HG03354 (cell line): ENCODE results near the gene RAE1.

Source experiments
- ATAC-seq: cut with Tn5 transposase; IDR thresholded peaks from one replicate; pipeline ENCODE4 v1.9.1; 2021; ENCODE audit warnings: mild to moderate bottlenecking; ENCODE audit not compliant: unreplicated experiment, poor library complexity, severe bottlenecking

RAE1 gene, protein sequence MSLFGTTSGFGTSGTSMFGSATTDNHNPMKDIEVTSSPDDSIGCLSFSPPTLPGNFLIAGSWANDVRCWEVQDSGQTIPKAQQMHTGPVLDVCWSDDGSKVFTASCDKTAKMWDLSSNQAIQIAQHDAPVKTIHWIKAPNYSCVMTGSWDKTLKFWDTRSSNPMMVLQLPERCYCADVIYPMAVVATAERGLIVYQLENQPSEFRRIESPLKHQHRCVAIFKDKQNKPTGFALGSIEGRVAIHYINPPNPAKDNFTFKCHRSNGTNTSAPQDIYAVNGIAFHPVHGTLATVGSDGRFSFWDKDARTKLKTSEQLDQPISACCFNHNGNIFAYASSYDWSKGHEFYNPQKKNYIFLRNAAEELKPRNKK

DNA sequence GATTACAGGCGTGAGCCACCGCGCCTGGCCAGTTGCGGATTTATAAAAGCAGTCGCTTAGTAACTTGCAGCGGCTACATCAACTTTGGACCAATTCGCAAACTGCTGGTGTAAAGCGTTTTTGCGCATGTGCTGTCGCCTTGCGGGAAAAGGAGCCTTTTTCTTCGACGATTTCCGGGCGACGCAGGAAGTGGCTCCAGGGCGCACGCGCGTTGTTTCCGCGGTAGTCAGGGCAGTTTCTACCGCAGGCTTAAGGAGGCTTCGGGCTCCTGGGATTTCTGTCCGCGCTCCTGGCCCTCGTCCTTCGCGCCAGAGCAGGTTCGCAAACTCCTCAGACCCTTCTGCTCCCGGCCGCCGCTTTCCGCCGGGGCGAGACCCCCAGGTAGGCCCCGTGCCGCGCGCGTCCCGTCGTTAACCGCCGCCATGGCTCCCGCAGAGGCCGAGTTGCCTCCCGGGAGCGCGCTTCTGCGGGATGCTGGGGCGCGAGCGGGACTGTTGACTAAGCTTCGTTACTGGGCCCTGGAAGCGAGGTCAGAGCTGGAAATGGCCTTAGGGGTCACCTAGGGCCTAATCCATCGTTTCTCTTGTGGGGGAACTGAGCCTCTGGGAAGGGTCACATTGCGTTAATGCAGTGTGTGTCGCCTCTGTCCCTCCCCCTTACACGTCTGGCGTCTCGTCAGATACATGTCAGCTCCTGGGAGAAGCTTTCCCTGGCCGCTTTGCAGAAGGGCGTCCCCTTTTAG is at the start of gene RAE1:
TSS of gene RAE1 (plus strand) at position 214 of the 742 bp plus-strand sequence. CDS start 2,784 bp downstream, outside the sequence.
- peak; percentile 85 for ATAC-seq

DNA sequence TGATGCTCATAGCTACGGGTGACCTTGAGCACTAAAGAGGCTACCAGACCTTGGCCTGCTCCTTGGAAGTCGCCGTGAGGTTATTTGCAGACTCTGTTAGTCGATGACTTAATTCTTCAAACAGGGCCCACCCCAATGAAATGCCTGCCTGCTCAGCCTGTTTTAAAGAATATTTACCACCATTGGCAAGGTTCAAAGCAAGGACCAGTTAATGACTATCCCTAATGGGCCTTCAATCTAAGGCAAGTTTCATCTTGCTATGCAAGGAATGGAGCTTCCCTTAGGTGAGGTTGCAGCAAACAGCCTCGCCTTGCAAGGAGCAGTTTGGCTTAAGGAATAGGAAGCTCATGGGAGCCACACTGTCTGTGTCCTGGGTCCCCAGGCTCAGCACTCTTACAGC is 44.3 kb upstream of the RAE1 start:
- no peak for ATAC-seq

DNA sequence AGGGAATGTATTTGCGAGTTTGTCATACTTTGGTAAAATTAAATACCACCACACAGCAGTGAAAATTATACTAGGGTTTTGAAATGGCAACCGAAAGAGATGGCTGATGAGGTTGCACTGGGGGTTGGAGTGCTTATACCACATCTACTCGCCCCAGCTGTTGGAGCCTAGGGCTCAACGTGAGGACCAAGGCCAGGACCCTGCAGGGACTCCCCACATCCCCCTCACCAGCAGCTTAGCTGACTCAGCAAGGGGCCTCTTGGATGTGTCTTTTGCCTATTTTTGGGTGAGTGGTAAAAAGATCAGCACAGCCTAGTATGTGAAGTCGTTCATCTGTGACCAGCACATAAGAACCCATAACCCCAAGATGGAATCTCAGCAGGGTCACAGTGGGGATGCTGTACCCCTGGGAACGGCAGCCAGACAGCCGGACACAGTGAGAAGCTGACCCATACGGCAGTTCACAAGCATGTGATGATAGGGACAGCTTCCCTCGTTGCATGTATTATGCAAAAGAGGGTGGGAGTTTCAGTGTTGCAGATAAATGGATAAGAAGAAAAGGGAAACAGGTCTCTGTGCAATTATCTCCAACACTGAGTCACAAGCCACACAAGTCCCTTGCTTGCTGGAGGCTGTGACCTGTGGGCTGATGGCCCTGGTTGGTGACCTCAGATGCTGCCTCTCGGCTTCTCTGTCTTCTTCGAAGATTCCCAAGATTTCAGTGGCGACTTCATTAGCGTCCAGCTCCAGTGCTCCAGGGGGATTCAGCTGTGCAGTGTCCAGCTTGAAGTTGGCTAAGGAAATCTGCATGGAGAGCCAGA is 42.4 kb upstream of the RAE1 start:
- no peak for ATAC-seq

DNA sequence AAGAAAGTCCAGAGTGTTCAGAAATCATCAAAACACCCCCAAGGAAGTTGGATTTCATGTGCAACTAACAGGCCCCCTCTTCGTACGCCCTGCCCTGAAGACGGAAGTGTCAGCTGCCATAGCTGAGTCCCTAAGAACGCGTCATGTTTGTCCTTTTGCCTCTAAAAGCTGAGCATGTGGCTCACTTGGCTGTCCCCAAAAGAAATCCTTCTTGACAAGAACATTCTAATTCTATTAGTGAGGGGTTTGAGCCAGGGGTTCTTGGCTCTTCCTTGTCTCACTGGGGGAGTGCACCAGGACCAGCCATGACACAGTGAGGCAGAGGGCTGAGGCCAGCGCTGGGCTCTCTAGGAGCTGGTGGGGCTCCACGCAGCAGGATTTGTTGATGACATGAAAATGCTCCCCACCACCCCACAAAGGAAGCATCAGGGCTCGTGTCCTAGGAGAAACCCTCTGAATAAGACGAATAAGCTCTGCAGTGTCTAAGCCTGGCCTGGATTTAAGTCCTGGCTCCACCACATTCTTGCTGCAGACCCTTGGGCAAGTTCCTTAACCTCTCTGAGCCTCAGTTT is 41.4 kb upstream of the RAE1 start:
- no peak for ATAC-seq

DNA sequence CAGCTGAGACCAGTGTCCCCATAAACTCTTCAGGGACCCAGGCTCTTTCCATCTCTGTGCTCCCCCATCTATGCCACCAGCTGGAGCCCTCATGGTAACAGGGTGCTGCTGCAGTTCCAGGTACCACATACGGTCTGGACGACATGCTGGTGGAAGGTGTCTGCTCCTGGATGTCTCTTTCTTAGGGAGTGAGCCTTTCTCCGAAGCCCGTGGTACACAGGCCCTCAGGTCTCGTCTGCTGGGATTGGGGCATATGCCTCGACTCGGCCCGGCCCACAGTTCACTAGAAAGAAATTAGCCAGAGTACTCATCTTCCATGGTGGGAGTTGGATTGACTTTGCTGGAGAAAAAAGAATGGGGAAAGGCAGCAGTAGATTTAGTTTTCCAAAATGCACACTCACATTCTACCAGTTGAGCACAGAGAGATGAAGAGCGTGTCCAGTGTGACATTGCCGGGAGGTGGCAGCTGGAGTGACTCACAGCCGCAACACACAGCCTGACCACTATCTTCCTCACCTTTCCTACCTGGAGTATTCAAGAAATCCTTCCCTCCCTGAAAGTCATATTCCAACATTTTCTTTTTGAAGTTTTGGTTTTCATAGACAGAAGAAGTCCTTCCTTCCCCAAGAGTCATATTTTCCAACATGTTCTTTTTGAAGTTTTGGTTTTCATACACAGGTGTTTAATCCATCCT is 40.1 kb upstream of the RAE1 start:
- no peak for ATAC-seq

DNA sequence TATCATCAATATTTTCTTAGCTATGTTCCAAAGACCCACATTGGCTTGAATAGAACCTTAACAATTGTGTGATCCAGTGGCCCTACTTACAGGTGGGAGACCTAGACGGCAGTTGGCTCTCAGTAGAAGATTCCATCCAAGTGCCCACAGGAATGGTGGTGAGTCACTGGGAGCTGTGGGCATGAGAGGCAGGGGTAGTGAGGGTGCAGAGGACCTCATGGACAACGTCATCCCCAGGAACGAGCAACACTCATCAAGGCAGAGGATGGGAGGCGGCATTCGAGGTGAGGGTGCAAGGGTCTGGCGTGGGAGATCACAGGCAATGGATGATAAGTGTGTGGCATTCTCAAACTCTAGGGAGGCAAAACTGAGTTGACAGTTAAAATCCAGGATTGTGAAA is 38.9 kb upstream of the RAE1 start:
- no peak for ATAC-seq

DNA sequence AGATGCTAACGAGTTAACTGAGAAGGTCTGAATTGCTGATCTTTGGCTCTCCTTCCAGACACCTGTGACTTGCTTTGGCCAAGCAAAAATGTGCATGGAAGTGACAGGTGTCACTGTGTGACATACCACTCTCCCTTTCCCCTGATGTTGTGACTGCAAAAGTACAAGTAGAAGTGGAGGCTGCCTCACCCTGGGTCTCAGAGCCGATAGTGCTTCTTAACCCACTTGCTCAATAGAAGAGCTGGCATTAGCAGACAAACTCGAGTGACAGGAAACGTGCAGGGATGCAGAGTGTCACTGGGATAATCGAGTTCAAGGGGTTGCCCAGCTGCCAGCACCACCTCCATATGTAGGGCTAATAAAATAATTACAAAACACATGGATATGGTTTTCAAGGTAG is 37.8 kb upstream of the RAE1 start:
- no peak for ATAC-seq

DNA sequence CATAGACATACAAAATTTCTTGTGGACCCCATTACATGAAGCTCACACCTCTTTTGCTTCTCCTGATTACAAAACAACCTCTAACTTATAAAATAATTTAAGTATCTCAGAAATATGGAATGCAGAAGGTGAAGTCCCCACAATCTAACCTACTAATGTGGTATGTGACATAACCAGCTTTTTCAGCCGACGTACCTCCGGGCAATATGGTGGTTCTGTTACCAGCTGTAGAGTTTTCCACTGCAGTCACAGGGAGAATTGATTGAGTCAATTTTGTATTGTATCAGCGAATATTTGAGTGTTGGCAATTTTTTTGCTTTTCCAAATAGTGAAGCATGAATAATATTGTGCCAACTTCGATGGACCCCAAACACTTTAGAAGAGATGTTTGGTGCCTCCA is 37.1 kb upstream of the RAE1 start:
- no peak for ATAC-seq

DNA sequence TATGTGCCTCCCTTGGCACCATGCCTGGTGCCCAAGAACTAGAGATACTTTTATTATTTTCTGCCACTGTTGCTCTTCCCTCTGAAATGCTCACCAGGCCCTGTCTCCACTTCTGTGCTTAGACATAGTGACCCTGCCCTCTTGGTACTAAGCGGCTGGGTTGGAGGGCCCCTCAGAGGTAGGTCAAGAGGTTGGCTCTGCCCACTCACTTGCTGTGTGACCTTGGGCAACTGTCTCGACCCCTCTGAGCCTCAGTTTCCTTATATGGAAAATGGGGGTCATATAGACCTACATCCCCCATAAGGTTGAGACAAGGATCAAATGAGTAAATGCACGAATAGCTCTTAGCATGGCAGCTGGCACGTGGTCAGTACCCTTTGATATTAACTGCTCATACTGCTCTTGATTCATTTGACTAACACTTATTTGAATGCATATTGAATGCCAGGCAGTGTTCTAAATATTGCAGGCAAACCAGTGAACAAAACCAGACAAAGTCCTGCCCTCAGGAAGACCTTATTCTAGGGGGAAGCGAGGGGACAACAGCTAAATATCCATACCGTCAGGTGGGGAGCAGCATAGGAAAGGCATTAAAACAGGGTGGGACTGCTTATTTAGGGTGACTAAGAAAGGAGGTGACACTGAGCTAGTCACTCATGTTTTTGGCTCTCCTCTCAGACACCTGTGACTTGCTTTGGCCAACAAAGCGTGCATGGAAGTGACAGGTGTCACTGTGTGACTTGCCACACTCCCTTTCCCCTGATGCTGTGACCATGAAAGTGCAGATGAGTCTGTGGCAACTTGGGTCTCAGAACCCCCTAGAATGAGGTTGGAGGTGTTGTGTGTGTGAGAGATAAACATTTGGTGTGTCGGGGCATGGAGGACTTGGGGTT is 35.7 kb upstream of the RAE1 start:
- ATAC-seq, result no peak

DNA sequence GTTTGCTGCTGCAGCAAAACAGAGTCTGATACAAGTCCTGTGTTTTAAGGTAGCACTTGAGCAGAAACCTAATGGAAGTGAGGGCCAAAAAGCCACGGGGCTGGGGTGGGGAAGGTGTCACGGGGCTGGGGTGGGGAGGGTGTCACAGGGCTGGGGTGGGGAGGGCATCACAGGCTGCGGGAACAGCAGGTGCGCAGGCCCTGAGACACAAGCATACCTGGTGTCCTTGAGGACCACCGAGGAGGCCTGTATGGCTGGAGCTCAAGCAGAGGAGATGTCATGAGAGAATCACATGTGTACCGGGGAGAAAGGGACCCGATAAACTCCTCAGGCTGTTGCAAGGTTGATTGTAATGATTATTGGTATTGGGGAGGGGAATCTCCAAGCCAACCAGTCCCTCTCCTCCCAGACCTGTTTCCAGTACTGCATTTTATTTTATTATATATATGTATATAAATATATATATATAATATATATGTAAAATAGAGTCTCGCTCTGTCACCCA is 35.0 kb upstream of the RAE1 start:
- no peak for ATAC-seq

DNA sequence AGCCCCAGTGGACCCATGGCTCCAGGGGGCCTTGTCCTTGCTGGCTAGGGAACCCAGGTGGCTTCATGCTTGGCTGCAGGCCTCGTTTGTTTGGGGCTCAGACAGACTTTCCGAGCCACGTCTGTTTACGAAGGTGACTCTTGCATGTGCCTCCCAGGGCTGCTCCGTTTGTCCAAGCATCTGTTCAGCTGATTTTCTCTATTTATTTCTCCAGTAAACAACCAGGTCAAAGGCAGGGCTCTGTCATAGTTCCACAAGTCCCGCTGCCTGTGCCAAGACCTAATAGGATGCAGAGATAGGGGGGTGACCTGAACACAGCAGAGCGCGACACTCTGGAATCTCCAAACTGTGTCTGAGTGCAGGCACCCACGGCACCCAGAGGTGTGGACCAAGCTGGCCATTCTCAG is 34.3 kb upstream of the RAE1 start:
- ATAC-seq, result no peak

DNA sequence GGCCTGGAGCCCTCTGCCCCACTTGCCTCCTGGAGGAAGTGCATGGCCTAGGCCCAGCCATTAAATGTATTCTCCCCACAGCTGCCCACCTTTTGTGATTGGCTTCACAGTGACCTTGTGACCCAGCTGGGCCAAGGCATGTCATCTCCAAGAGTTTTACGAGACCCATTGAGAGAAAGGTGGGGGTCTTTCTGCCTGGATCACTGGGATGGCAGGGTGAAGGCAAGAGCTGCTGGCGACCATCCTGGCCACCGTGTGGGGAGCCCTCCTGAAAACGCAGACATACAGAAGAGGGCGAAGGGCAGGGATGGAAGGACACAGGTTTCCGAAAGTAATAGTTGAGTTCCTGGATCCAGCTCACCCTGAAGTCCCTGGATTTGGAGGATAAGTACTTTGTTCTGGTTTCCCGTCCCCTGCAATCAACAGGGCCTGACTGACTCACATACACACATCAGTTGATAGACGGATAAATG is 33.7 kb upstream of the RAE1 start:
- no peak for ATAC-seq

DNA sequence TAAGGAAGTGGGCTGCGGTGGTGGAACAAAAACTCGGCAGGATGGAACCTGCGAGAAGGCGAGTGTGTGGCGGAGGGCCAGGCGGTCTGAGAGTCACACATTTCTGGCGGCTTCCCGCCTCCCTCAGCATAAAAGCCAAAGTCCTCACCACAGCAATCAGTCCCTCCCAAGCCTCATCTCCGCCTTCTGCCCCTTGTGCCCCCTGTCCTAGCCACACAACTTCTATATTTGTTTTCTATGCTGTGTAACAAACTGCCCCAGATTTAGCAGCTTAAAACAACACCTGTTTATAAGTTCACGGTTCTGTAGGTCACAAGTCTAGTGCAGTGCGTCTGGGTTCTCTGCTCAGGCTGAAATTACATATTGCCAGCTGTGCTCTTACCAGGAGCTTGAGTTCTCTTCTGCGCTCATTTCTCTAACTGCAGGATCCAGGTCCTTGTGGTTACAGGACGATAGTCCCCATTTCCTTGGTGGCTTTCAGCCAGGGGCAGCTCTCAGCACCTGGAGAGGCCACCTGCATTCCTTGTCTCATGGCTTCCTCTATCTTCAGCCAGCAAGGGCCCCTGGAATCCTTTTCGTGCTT is 33.2 kb upstream of the RAE1 start:
- ATAC-seq, result no peak

DNA sequence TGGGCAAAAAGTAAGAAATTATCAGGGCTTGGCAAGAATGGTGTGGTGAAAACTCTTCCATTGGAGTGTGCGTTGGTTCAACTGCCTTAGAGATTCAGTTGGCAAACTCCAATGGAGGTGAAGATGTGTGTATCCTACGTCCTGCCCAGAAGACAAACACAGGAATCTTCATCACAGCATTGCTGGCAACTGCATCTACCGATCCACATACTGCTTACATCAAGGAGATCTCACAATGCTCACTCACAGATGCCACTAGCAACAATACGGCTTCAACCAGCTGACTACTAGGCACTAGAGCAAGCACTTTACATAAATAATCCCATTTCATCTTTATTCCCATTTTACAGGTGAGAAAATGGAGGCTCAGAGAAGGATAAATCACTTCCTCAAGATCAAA is 31.5 kb upstream of the RAE1 start:
- no peak for ATAC-seq

DNA sequence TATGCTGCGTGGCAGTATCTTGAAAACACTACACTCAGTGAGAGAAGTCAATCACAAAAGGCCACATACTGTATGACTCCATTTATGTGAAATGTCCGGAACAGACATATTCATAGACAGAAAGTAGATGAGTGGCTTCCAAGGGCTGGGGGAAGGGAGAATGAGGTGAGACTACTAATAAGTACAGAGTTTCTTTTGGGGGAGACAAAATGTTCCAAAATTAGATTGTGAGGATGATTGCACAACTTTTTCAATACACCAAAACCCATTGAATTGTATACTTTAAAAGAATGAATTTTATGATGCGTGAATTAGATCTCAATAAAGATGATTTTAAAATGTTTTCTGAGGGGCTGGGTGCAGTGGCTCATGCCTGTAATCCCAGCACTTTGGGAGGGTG is 30.7 kb upstream of the RAE1 start:
- no peak for ATAC-seq

DNA sequence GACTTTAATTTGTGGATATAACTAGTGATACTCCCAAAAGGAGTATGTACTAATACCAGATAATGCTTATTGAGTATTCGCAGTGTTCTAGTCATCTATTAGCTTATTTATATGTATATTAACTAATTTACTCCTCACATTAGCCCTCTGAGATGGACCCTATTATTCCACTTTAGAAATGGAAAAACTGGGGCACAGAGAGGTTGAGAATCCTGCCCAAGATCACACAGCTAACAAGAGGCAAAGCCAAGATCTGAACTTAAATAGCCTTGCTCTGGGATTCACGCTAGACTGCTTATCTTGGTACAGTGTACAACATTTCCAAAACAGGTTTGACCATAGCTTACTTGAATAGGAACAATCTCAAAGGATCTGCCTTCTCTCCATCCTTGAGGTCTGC is 29.9 kb upstream of the RAE1 start:
- no peak for ATAC-seq

DNA sequence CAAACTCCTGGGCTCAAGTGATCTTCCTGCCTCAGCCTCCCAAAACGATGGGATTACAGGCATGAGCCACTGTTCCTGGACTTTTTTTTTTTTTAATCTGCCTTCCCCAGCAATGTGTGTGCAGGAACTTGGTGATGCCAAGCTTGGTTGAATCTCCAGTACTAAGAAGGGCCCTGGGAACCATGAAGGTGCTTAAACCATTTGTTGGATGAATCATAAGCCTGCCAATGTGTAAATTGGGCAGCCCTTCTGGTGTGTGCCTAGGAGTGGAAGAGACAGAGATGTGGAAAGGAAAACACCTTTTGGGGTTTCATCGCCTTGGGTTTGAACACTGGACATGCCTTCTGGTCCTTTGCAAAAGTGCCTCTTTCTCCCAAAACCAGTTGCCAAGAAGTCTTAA is 28.6 kb upstream of the RAE1 start:
- no peak for ATAC-seq

DNA sequence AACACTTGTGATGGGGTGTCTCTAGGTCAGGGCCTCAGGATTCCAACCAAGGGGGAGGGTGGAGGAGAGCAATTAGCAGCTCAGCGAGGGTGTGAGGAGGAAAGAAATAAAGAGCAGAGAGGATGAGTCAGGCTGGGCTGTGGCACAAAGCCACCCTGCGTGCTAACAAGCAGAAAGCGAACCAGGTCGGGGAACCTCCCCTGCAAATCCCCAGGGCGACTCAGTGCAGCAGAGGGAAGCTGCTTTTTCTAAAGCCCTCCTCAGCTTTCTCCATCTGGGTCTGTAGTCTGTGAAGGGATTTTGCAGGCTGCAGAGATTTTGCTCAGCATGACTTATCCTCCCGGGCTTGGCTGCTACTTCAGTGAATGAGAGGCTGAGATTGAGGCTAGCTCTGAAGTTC is 28.0 kb upstream of the RAE1 start:
- no peak for ATAC-seq
